GM19455 (cell line): Measurements from ENCODE around the gene PAIP2B.
"Not testable (repeated sequence)": the region's sequence is repeated elsewhere in the genome, so short reads cannot be mapped to it uniquely, and the experiment has no call there.

Source experiments
- ATAC-seq: cut with Tn5 transposase; IDR thresholded peaks from one replicate; pipeline ENCODE4 v1.9.1; 2021; ENCODE audit not compliant: unreplicated experiment

PAIP2B gene

GRCh38 chr2:71220743-71221142 is 6.2 kb downstream of the PAIP2B start:
- no peak for ATAC-seq

DNA sequence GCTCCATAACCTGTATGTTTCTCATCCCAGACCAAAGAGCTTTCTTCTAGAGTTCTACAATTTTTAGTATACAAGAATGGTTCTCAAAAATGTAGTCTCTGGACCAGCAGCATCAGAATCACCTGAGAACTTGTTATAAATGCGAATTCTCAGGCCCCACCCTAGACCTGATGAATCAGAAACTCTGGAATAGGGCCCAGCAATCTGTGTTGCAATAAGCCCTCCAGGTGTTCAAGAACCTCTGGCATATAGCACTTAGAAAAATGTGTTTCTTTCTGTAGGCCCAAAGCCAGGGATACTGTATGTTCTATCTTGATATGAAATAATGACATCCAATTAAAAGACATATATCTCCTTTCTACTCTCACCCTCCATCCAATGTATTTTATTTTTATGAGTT is 10.4 kb downstream of the PAIP2B start:
- ATAC-seq: no peak

- no peak for ATAC-seq
These were observed 11.5 kb downstream of the PAIP2B start for GRCh38 chr2:71215447-71215846.

- no peak for ATAC-seq
These were observed 14.6 kb downstream of the PAIP2B start for GRCh38 chr2:71212336-71212735.

DNA sequence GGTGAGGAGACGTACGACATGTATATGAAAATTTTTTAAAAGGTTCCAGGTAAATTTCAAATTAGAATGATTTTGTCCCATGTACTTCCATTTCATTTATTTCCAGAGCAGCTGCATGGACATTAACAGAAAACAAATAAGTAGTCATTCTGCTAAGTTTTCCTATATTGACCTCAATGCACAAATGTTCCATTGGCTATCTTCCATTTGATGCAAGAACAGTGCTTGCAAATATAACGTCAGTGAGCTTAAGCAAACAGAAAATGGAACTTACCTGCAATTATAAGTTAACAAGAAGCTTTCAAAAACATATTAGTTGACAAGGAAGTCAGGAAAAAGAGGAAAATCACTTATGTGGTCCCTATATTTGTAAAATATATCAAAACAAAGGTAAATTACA is 16.6 kb downstream of the PAIP2B start:
- ATAC-seq: no peak

DNA sequence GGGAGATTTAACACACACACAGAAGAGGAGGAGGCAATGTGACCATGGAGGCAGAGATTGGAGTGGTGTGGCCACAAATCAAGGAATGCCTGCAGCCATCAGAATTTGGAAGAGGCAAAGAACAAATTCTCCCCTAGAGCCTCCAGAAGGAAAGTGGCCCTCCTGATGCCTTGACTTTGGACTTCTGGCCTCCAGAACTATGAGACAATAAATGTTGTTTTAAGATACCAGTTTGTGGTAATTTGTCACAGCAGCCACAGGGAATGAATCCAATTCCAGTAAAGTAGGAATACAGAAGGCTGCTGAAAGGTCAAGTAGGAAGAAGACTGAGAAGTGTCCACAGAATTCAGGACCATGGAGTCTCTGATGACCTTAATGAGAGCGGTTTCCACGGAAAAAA is 18.1 kb downstream of the PAIP2B start:
- ATAC-seq: no peak

- no peak for ATAC-seq
These were observed 19.3 kb downstream of the PAIP2B start for GRCh38 chr2:71207601-71208000.

DNA sequence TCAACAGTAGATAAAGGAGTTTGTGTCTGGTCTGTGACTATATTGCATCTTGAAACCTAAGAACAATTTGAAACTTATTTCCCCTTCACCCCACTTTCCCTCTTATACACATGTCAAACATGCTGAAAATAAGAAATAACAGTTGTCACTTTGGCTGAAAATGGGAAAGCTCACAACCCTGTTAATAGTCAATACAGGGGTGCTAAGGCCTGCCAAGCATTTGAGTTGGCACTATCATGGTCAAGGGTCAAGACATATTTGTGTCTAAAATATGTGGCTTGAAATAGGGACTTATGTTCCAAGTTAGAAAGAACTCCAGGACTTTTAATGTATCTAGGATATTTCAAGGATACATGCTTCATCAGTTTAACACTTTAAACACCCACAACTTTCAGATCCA is 20.6 kb downstream of the PAIP2B start:
- no peak for ATAC-seq

GRCh38 chr2:71191570-71191943 is 35.3 kb downstream of the PAIP2B start:
- ATAC-seq: no peak

DNA sequence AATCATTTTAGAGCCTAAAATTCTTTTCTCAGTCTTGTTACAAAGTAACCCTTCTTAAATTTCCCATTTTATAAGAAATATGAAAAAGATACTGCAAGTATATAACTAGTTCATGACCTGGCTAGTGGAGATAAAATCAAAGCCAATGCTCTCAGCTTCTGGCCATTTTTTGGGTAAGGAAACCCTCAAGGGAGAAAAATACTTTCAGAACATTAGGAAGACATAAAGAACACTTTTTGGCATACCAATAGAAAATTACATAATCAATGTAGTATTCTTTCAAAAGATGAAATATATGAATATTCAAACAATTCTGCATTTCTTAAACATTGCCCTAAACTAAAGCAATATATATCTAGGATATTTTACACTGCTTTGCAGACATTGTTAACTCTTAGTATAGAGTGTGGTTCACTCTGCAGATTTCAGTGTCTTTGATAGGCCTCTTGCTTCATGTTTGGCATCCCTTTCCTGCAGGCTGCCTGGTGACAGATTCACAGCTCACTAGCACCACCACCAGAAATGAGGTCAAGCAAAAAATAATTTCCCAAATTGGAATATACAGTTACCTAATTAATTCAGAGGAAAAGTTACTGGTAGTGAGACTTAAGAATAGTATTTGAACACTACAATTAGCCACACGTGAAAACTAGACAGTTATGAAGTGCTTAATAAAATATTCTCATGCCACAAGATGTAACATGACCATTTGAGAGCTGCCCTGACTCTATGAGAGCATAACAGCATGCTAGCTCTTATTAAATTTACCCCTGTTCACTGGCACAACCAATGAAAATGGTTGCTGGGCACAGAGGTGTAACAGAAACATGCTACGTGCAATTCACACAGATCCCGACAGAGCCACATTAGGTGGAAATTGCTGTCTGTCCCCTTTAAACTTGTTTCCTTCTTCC is 36.0 kb downstream of the PAIP2B start:
- no peak for ATAC-seq

- no peak for ATAC-seq
These were observed 39.3 kb downstream of the PAIP2B start for GRCh38 chr2:71187589-71187988.

GRCh38 chr2:71186973-71187372 is 39.9 kb downstream of the PAIP2B start:
- no peak for ATAC-seq

- ATAC-seq: not testable (repeated sequence)
These were observed 43.4 kb downstream of the PAIP2B start for GRCh38 chr2:71183306-71184115.

DNA sequence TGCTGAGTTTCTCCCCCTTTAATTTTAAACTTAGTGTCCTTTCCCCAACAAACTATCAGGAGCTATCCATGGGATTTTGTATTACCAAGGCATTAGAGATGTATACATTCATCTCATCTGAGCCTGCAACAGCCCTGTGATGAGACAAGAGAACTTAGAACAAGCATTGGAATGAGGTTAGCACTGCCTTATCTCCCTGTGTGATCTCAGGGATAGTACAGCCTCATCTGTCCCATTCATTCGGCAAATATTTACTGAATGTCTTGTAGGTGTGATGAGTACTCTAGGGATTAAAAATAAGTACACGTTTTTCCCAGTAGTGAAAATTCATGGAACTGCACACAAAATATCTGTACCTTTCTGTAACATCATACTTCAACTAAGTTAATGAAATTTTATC is 45.6 kb downstream of the PAIP2B start:
- ATAC-seq: no peak

- not testable (repeated sequence) for ATAC-seq
These were observed 48.1 kb downstream of the PAIP2B start for GRCh38 chr2:71178836-71179235.

DNA sequence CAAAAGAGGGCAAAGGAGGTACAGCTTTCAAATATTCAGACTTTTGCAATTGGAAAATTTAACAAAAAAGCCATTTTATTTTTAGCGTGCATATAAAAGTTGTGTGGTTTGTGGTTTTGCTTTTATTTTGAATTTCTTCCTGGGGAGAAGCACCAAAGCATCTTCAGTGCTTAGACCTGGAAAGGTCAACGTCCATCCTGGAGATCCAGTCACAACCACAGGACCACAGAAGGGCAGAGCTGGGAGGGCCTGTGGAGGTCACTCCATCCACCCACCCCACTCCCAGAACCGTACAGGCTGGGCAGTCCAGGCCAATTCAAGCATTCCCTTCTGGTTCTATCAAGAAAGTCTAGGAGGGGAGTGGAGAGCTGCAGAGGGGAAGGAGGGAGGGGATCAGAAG is 52.7 kb downstream of the PAIP2B start:
- ATAC-seq: no peak

GRCh38 chr2:71173096-71173495 is 53.8 kb downstream of the PAIP2B start:
- no peak for ATAC-seq

DNA sequence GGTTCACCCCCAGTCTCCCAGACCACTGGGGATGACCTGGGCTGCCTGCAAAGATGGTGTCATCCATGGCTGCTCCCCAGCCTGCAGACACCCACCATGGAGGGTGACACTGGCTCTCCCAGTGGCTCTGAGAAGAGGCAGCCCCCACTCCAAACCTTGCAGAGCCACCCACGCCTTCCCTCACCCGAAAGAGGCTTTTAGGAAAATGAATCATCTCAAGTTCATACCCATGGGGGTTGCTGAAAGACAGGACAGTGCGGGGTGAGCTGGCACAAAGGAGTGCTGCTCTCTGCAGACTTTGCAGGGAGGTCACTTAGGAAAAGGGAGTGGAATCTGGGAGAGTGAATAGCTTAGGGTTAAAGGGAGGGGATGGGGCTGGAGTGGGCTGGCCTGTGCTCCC is 60.1 kb downstream of the PAIP2B start:
- no peak for ATAC-seq

- ATAC-seq: peak; percentile 59
These were observed 69.6 kb downstream of the PAIP2B start for GRCh38 chr2:71157124-71157793.

GRCh38 chr2:71156573-71156972 is 70.3 kb downstream of the PAIP2B start:
- no peak for ATAC-seq

DNA sequence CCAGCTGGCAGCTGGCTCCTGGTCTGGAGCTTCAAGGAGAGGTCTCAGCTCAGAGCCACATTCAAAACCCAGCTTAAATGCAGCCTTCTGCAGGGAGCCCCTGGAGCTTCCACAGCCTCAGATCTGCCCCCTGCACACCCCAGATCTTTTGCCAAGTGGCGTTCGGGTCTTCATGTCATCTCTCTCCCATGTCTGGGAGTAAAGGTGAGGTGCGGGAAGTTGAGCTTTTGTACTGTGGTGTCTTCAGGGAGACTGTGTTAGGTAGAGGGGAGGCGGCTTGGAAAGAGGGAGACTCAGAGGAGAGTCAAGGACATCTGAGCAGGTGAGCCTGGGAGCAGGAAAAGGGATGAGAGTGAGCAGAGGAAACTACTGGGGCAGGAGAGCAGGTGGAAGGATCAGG is 71.1 kb downstream of the PAIP2B start:
- no peak for ATAC-seq

- no peak for ATAC-seq
These were observed 72.1 kb downstream of the PAIP2B start for GRCh38 chr2:71154798-71155197.
